OCI-LY3 (cell line): ENCODE measurements around the gene TNFRSF14.

Source experiments
- H2AFZ ChIP-seq: fragments of 200-600, 300-600 bp; shearing (Covaris generic); 2 replicates; pipeline ENCODE4 v1.6.0; 2014; ENCODE audit warnings: antibody characterized with exemption, low read depth, low read length
- H3K27ac ChIP-seq: fragments of 200-600, 300-600 bp; sonication (generic); 2 replicates; pipeline ENCODE4 v1.5.1; 2014; ENCODE audit warnings: mild to moderate bottlenecking, low read length, moderate library complexity, mixed read lengths
- H3K27me3 ChIP-seq: fragments of 200-600, 300-600 bp; sonication (generic); 2 replicates; pipeline ENCODE4 v1.6.1; 2014; ENCODE audit warnings: low read depth, low read length, mixed read lengths
- H3K36me3 ChIP-seq: fragments of 200-600, 300-600 bp; sonication (generic); replicated peaks from 2 replicates; pipeline ENCODE3; 2014; ENCODE audit warnings: low read depth, low read length, mixed read lengths
- H3K4me1 ChIP-seq: fragments of 300-600, 200-600 bp; sonication (generic); 2 replicates; pipeline ENCODE4 v1.6.1; 2014; ENCODE audit warnings: low read length, mixed read lengths
- H3K4me2 ChIP-seq: fragments of 200-600, 300-600 bp; sonication (generic); 2 replicates; pipeline ENCODE4 v1.6.1; 2014; ENCODE audit warnings: low read length, mixed read lengths
- H3K4me3 ChIP-seq: fragments of 300-600, 200-600 bp; sonication (generic); 2 replicates; pipeline ENCODE4 v1.5.1; 2014; ENCODE audit warnings: antibody characterized with exemption, mild to moderate bottlenecking, low read length, moderate library complexity
- H3K79me2 ChIP-seq: fragments of 300-600, 200-600 bp; shearing (Covaris generic); 2 replicates; pipeline ENCODE4 v1.6.1; 2014; ENCODE audit warnings: mild to moderate bottlenecking, low read length, mixed read lengths
- H3K9ac ChIP-seq: fragments of 300-600, 200-600 bp; shearing (Covaris generic); 2 replicates; pipeline ENCODE4 v1.6.0; 2014; ENCODE audit warnings: mild to moderate bottlenecking, low read length, moderate library complexity
- H3K9me3 ChIP-seq: fragments of 200-600, 300-600 bp; shearing (Covaris generic); 2 replicates; pipeline ENCODE4 v1.6.1; 2014; ENCODE audit warnings: low read length, mixed read lengths; ENCODE audit not compliant: insufficient read depth
- H4K20me1 ChIP-seq: fragments of 200-600, 300-600 bp; sonication (generic); 2 replicates; pipeline ENCODE4 v1.6.1; 2016; ENCODE audit warnings: low read length, mixed read lengths; ENCODE audit not compliant: insufficient read depth
- EZH2phosphoT487 ChIP-seq: fragments of 200-600 bp; shearing (Covaris generic); IDR thresholded peaks from 2 replicates; pipeline ENCODE4 v1.6.1; 2018; ENCODE audit warnings: antibody characterized with exemption, mixed run types, low read depth
- TF ChIP-seq, protein P1 (sequence below): fragments of 200-600, 300-600 bp; sonication (generic); IDR thresholded peaks from 2 replicates; pipeline ENCODE4 v1.5.1; 2014; ENCODE audit warnings: antibody characterized with exemption, low read length, low read depth

The TNFRSF14 gene

DNA sequence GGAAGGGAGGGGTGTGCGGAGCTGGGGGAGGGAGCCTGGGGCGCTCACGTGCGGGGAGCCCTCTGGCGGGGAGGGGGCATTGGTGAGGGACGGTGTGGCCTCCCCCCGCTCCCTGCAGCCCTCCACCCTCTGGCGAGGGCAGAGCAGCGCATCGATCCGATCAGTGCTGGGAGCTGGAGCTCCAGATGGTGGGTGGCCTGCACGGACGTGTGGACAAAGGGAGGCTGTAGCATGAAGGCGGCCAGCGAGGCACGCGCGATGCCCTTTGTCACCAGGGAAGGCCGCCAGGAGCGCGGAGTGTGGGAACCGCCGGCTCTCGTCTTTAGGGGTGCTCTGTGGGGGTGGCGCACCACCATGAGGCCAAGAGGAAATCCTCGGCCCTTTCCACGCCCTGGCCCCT is 20.7 kb upstream of the TNFRSF14 start:
- no peak overlapping the region for H2AFZ ChIP-seq
- no peaks in the 10 kb centered on the region for H4K20me1 ChIP-seq
- no peaks in the 10 kb centered on the region for H3K9me3 ChIP-seq
- no peak overlapping the region for H3K27ac ChIP-seq
- H3K79me2 ChIP-seq, result no peaks in the 10 kb centered on the region
- no peak overlapping the region for H3K4me2 ChIP-seq
- no peak for TF ChIP-seq EZH2phosphoT487
- TF ChIP-seq, protein P1, sequence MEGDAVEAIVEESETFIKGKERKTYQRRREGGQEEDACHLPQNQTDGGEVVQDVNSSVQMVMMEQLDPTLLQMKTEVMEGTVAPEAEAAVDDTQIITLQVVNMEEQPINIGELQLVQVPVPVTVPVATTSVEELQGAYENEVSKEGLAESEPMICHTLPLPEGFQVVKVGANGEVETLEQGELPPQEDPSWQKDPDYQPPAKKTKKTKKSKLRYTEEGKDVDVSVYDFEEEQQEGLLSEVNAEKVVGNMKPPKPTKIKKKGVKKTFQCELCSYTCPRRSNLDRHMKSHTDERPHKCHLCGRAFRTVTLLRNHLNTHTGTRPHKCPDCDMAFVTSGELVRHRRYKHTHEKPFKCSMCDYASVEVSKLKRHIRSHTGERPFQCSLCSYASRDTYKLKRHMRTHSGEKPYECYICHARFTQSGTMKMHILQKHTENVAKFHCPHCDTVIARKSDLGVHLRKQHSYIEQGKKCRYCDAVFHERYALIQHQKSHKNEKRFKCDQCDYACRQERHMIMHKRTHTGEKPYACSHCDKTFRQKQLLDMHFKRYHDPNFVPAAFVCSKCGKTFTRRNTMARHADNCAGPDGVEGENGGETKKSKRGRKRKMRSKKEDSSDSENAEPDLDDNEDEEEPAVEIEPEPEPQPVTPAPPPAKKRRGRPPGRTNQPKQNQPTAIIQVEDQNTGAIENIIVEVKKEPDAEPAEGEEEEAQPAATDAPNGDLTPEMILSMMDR, result no peak
- no peaks in the 10 kb centered on the region for H3K36me3 ChIP-seq
- no peak overlapping the region for H3K9ac ChIP-seq
- peaks cover 10% of the 10 kb centered on the region; the same call in 1 of the 2 replicates for H3K27me3 ChIP-seq
- no peak overlapping the region for H3K4me3 ChIP-seq
- no peaks in the 10 kb centered on the region for H3K4me1 ChIP-seq

DNA sequence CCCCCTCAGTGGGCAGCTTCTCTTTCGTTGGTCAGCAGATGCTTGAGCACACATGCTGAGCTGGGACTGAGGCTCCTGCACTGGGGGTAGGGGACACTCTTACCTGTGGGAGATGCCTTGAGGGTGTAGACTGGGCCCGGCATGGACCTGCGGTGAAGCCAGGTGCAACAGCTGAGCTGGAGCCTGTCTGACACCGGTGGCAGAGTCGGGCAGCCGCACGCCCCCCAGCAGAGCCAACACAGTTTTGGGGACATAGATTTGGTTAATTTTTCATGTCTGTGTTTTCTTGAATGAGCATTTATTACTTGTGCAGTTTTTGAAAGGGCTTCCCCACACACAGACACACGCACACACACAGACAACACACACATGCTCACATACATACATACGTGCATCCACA is 20.2 kb upstream of the TNFRSF14 start:
- Histone ChIP-seq H3K79me2 (no peaks in the 10 kb centered on the region), H3K9me3 (no peaks in the 10 kb centered on the region), H3K27ac (no peak overlapping the region), H3K27me3 (peaks cover 10% of the 10 kb centered on the region; the same call in 1 of the 2 replicates), H3K4me2 (no peak overlapping the region), H2AFZ (no peak overlapping the region), H3K9ac (no peak overlapping the region), H3K4me1 (no peaks in the 10 kb centered on the region), H3K36me3 (no peaks in the 10 kb centered on the region), H4K20me1 (no peaks in the 10 kb centered on the region), H3K4me3 (no peak overlapping the region)
- TF ChIP-seq, protein P1, result no peak
- no peak for TF ChIP-seq EZH2phosphoT487

DNA sequence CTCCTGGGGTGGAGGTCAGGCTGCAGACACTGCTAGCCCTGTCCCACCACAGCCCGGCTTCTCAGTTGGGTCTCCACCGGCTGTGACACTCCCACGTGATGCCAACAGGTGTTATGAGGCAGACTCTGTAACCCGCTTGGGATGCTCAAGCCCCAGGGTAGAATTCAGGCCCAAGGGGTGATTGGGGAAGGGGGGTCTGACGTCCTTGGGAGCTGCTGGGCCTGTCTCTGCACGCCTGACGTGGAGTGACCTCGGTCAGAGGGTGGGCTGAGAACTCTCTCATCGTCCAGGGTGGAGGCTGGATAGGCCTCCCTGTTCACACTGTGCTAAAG is 18.4 kb upstream of the TNFRSF14 start:
- TF ChIP-seq, protein P1, result no peak
- no peak for TF ChIP-seq EZH2phosphoT487
- Histone ChIP-seq H3K36me3 (no peaks in the 10 kb centered on the region), H2AFZ (no peak overlapping the region), H3K4me3 (no peak overlapping the region), H3K27ac (no peak overlapping the region), H4K20me1 (no peaks in the 10 kb centered on the region), H3K9me3 (no peaks in the 10 kb centered on the region), H3K4me1 (no peaks in the 10 kb centered on the region), H3K27me3 (peaks cover 10% of the 10 kb centered on the region; the same call in 1 of the 2 replicates), H3K79me2 (no peaks in the 10 kb centered on the region), H3K4me2 (no peak overlapping the region), H3K9ac (no peak overlapping the region)

DNA sequence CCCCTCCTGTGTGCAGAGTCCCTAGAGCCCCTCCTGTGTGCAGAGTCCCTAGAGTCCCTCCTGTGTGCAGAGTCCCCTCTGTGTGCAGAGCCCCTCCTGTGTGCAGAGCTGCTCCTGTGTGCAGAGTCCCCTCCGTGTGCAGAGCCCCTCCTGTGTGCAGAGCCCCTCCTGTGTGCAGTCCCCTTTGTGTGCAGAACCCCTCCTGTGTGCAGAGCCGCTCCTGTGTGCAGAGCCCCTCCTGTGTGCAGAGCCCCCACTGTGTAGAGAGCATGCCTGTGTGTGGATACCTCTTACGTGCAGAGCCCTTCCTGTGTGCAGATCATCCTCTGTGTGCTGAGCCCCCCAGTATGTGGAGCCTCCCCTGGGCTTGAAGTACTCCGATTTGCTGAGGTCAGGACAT is 17.8 kb upstream of the TNFRSF14 start:
- Histone ChIP-seq H3K9ac (no peak overlapping the region), H3K4me3 (no peak overlapping the region), H3K4me1 (no peaks in the 10 kb centered on the region), H4K20me1 (no peaks in the 10 kb centered on the region), H3K4me2 (no peak overlapping the region), H3K27ac (no peak overlapping the region), H3K79me2 (no peaks in the 10 kb centered on the region), H3K27me3 (peaks cover 5% of the 10 kb centered on the region; the same call in 1 of the 2 replicates), H2AFZ (no peak overlapping the region), H3K9me3 (no peaks in the 10 kb centered on the region), H3K36me3 (no peaks in the 10 kb centered on the region)
- TF ChIP-seq, protein P1, result no peak
- no peak for TF ChIP-seq EZH2phosphoT487
